Skeletal muscle tissue (tissue), 4 donors: ENCODE results near the gene NAALAD2. TPM values are rescaled to one million over a fixed set of nuclear protein-coding genes. Genes with fewer than 3 reads are reported as not detected.
"Not testable (repeated sequence)": the region's sequence is repeated elsewhere in the genome, so short reads cannot be mapped to it uniquely, and the experiment has no call there.

Experiments
- H3K27ac ChIP-seq: one replicate; pipeline ENCODE4 v1.7.0; 2013; ENCODE audit warnings: mild to moderate bottlenecking, low read depth, low read length, inconsistent platforms
- H3K27me3 ChIP-seq, 3 donors: one replicate each; pipeline ENCODE4 v1.7.0; 2013; ENCODE audit warnings: low read length in 3 of 3; ENCODE audit not compliant: control insufficient read depth in 3 of 3, insufficient read depth in 3 of 3
- H3K36me3 ChIP-seq, 3 donors: one replicate each; pipeline ENCODE4 v1.7.0; 2013; ENCODE audit warnings: low read length in 3 of 3; ENCODE audit not compliant: control insufficient read depth in 3 of 3, insufficient read depth in 3 of 3
- H3K4me1 ChIP-seq, 3 donors: one replicate each; pipeline ENCODE4 v1.7.0; 2013; ENCODE audit warnings: low read length in 3 of 3, mild to moderate bottlenecking in 3 of 3; ENCODE audit not compliant: control insufficient read depth in 3 of 3, insufficient read depth in 3 of 3
- H3K4me3 ChIP-seq, 3 donors: one replicate each; pipeline ENCODE4 v1.7.0; 2013; ENCODE audit warnings: low read length in 3 of 3
- H3K9ac ChIP-seq, 3 donors: one replicate each; pipeline ENCODE4 v1.7.0; 2013; ENCODE audit warnings: low read length in 3 of 3, mild to moderate bottlenecking in 3 of 3, moderate library complexity in 2 of 3, low read depth in 1 of 3
- H3K9me3 ChIP-seq, 3 donors: one replicate each; pipeline ENCODE4 v1.7.0; 2013; ENCODE audit warnings: low read length in 3 of 3; ENCODE audit not compliant: control insufficient read depth in 3 of 3
- total RNA-seq: library from RNA; depleted of rRNA; stranded (reverse); fragments of >200 nt; gene quantifications from one replicate; pipeline ENCODE4 v1.2.3, GENCODE V29; 2014
- donor health status: Osteomylitis.

The NAALAD2 gene
- total RNA-seq, result 4.2 TPM

GRCh38 chr11:90134478-90135003 lies at the start of gene NAALAD2:
Gene NAALAD2 (plus strand): TSS chr11:90134663. CDS start chr11:90134759, 96 bp downstream.
- Histone ChIP-seq H3K27me3 (peaks cover 0 to 8% (median 7%) of the 10 kb centered on the region in 3 donors), H3K9ac (peak within 1 kb of the TSS in 2 of 3 donors; percentile 58 to 73), H3K36me3 (no peaks in the 10 kb centered on the region), H3K27ac (no peak within 1 kb of the TSS), H3K9me3 (no peaks in the 10 kb centered on the region), H3K4me1 (peaks cover 0 to 8% (median 0%) of the 10 kb centered on the region in 3 donors), H3K4me3 (peak within 1 kb of the TSS; percentile 69 to 78 (median 71))

- H3K4me1 ChIP-seq, H3K27me3 ChIP-seq, H3K27ac ChIP-seq, H3K4me3 ChIP-seq, H3K36me3 ChIP-seq, H3K9ac ChIP-seq, H3K9me3 ChIP-seq: not testable (repeated sequence)
Observed at GRCh38 chr11:90085650-90086049, 48.8 kb upstream of the NAALAD2 start, which contains the start of gene UBTFL1. Gene UBTFL1 (plus strand): TSS chr11:90085950. CDS start chr11:90085950, 0 bp downstream.

- H3K4me1 ChIP-seq, H3K4me3 ChIP-seq, H3K27me3 ChIP-seq, H3K36me3 ChIP-seq, H3K9me3 ChIP-seq, H3K27ac ChIP-seq, H3K9ac ChIP-seq: not testable (repeated sequence)
Observed at GRCh38 chr11:90088731-90089130, 45.7 kb upstream of the NAALAD2 start.

- not testable (repeated sequence) for H3K27ac ChIP-seq, H3K4me3 ChIP-seq, H3K9ac ChIP-seq, H3K9me3 ChIP-seq, H3K4me1 ChIP-seq, H3K27me3 ChIP-seq, H3K36me3 ChIP-seq
Observed at GRCh38 chr11:90095230-90095924, 39.1 kb upstream of the NAALAD2 start.

GRCh38 chr11:90098261-90098660 lies 36.2 kb upstream of the NAALAD2 start:
- H3K36me3 ChIP-seq, H3K27ac ChIP-seq, H3K9ac ChIP-seq, H3K9me3 ChIP-seq, H3K4me1 ChIP-seq, H3K4me3 ChIP-seq, H3K27me3 ChIP-seq: not testable (repeated sequence)

- H3K9me3 ChIP-seq, result no peaks in the 10 kb centered on the region
Observed at GRCh38 chr11:90100431-90100830, 34.0 kb upstream of the NAALAD2 start.

GRCh38 chr11:90113541-90113940 lies 20.9 kb upstream of the NAALAD2 start:
- Histone ChIP-seq H3K4me1 (no peaks in the 10 kb centered on the region), H3K36me3 (no peaks in the 10 kb centered on the region), H3K4me3 (no peak overlapping the region), H3K27ac (no peak overlapping the region), H3K9me3 (no peaks in the 10 kb centered on the region), H3K9ac (no peak overlapping the region), H3K27me3 (no peaks in the 10 kb centered on the region)

More at GRCh38 chr11:90100431-90100830, 34.0 kb upstream of the NAALAD2 start:
- no peaks in the 10 kb centered on the region for H3K4me1 ChIP-seq
- H3K27ac ChIP-seq, result no peak overlapping the region
- no peaks in the 10 kb centered on the region for H3K27me3 ChIP-seq
- H3K9ac ChIP-seq, result no peak overlapping the region
- no peaks in the 10 kb centered on the region for H3K36me3 ChIP-seq
- no peak overlapping the region for H3K4me3 ChIP-seq

GRCh38 chr11:90120191-90120590 lies 14.3 kb upstream of the NAALAD2 start:
- Histone ChIP-seq H3K4me3 (no peak overlapping the region), H3K27me3 (no peaks in the 10 kb centered on the region), H3K27ac (no peak overlapping the region), H3K9me3 (no peaks in the 10 kb centered on the region), H3K4me1 (no peaks in the 10 kb centered on the region), H3K36me3 (no peaks in the 10 kb centered on the region), H3K9ac (no peak overlapping the region)

- no peak overlapping the region for H3K27ac ChIP-seq
- no peaks in the 10 kb centered on the region for H3K4me1 ChIP-seq
- H3K36me3 ChIP-seq, result no peaks in the 10 kb centered on the region
- H3K9me3 ChIP-seq, result no peaks in the 10 kb centered on the region
- H3K9ac ChIP-seq, result no peak overlapping the region
- H3K27me3 ChIP-seq, result no peaks in the 10 kb centered on the region
- no peak overlapping the region for H3K4me3 ChIP-seq
Observed at GRCh38 chr11:90124371-90124770, 10.1 kb upstream of the NAALAD2 start.

- Histone ChIP-seq H3K36me3 (no peaks in the 10 kb centered on the region), H3K27me3 (no peaks in the 10 kb centered on the region), H3K4me3 (no peak overlapping the region), H3K27ac (no peak overlapping the region), H3K9ac (no peak overlapping the region), H3K4me1 (no peaks in the 10 kb centered on the region), H3K9me3 (no peaks in the 10 kb centered on the region)
Observed at GRCh38 chr11:90124946-90125345, 9.5 kb upstream of the NAALAD2 start.
